Breast epithelium (tissue), 3 donors: ENCODE data around the gene NDUFS7.

Experiments used
- CTCF ChIP-seq, 3 donors: fragments of 450-650 bp; IDR thresholded peaks; one replicate each; pipeline ENCODE4 v1.5.1; 2016 to 2017; ENCODE audit warnings: antibody characterized with exemption in 3 of 3, mild to moderate bottlenecking in 3 of 3, moderate library complexity in 3 of 3
- POLR2A ChIP-seq: fragments of 450-650 bp; IDR thresholded peaks from one replicate; pipeline ENCODE4 v1.6.1; 2016; ENCODE audit warnings: antibody characterized with exemption, mild to moderate bottlenecking, moderate library complexity
- POLR2AphosphoS5 ChIP-seq, 3 donors: sonication (generic); formaldehyde crosslinking; IDR thresholded peaks; one replicate each; pipeline ENCODE4 v1.6.1; 2017; ENCODE audit warnings: antibody characterized with exemption in 3 of 3

GRCh38 chr19:1355568-1356507 lies 27.9 kb upstream of the NDUFS7 start:
- TF ChIP-seq CTCF (IDR thresholded peaks at IDR 0.05): no peak
- TF ChIP-seq POLR2A: no peak
- no peak for TF ChIP-seq POLR2AphosphoS5 (IDR thresholded peaks at IDR 0.05)
